Glutamatergic neuron (in vitro differentiated cells): ENCODE data around the gene PPP3R2. TPM values are rescaled to one million over a fixed set of nuclear protein-coding genes. Genes with fewer than 3 reads are reported as not detected.

Experiments used
- DNase-seq: peaks from one replicate; pipeline ENCODE4 v3.0.0; 2022
- H3K27ac Mint-ChIP-seq: one replicate; pipeline ENCODE4 v1.8.0; 2020; ENCODE audit warnings: mild to moderate bottlenecking, mixed read lengths, inconsistent platforms; ENCODE audit not compliant: unreplicated experiment
- H3K27me3 Mint-ChIP-seq: one replicate; pipeline ENCODE4 v1.8.0; 2020; ENCODE audit warnings: mild to moderate bottlenecking, moderate library complexity, mixed read lengths, inconsistent platforms; ENCODE audit not compliant: unreplicated experiment
- H3K36me3 Mint-ChIP-seq: one replicate; pipeline ENCODE4 v1.8.0; 2020; ENCODE audit warnings: mild to moderate bottlenecking, mixed read lengths, inconsistent platforms; ENCODE audit not compliant: unreplicated experiment
- H3K4me1 Mint-ChIP-seq: one replicate; pipeline ENCODE4 v1.8.0; 2020; ENCODE audit warnings: mild to moderate bottlenecking, low read depth, mixed read lengths, inconsistent platforms; ENCODE audit not compliant: unreplicated experiment
- H3K4me3 Mint-ChIP-seq: one replicate; pipeline ENCODE4 v1.8.0; 2020; ENCODE audit warnings: mild to moderate bottlenecking, mixed read lengths, inconsistent platforms; ENCODE audit not compliant: unreplicated experiment
- H3K9me3 Mint-ChIP-seq: one replicate; pipeline ENCODE4 v1.8.0; 2020; ENCODE audit warnings: mild to moderate bottlenecking, moderate library complexity, mixed read lengths, inconsistent platforms; ENCODE audit not compliant: unreplicated experiment
- CTCF ChIP-seq: fragments of 200-600 bp; sonication (generic); IDR thresholded peaks from one replicate; pipeline ENCODE4 v1.5.0; 2021; ENCODE audit not compliant: partially characterized antibody, unreplicated experiment
- total RNA-seq: library from RNA; stranded (reverse); fragmentation: NEBNext Ultra II Directional; extraction: Animal tissue kit (Norgen Biotek cat#: 25700); gene quantifications from one replicate; pipeline ENCODE4 v1.2.1, GENCODE V29; 2021; ENCODE audit not compliant: unreplicated experiment

PPP3R2 gene
- total RNA-seq, 1 donor from 2014 or later: not detected

GRCh38 chr9:101626295-101626694, 31.5 kb upstream of the PPP3R2 start:
- peaks cover 14% of the 10 kb centered on the region for H3K4me1 Mint-ChIP-seq
- H3K27me3 Mint-ChIP-seq: no peaks in the 10 kb centered on the region
- H3K9me3 Mint-ChIP-seq: no peaks in the 10 kb centered on the region
- H3K36me3 Mint-ChIP-seq: no peaks in the 10 kb centered on the region
- DNase-seq: no peak
- no peak for TF ChIP-seq CTCF
- no peak overlapping the region for H3K27ac Mint-ChIP-seq
- H3K4me3 Mint-ChIP-seq: no peak overlapping the region

GRCh38 chr9:101625876-101626275, 31.1 kb upstream of the PPP3R2 start:
- no peaks in the 10 kb centered on the region for H3K27me3 Mint-ChIP-seq
- TF ChIP-seq CTCF: no peak
- H3K27ac Mint-ChIP-seq: no peak overlapping the region
- H3K4me1 Mint-ChIP-seq: peaks cover 14% of the 10 kb centered on the region
- no peaks in the 10 kb centered on the region for H3K9me3 Mint-ChIP-seq
- no peaks in the 10 kb centered on the region for H3K36me3 Mint-ChIP-seq
- DNase-seq: no peak
- no peak overlapping the region for H3K4me3 Mint-ChIP-seq

- no peak overlapping the region for H3K27ac Mint-ChIP-seq
Measured at GRCh38 chr9:101620452-101620851, 25.7 kb upstream of the PPP3R2 start.

GRCh38 chr9:101618698-101619097, 23.9 kb upstream of the PPP3R2 start:
- TF ChIP-seq CTCF: no peak
- H3K27ac Mint-ChIP-seq: no peak overlapping the region
- no peak overlapping the region for H3K4me3 Mint-ChIP-seq
- no peaks in the 10 kb centered on the region for H3K36me3 Mint-ChIP-seq
- no peak for DNase-seq
- peaks cover 7% of the 10 kb centered on the region for H3K4me1 Mint-ChIP-seq
- H3K27me3 Mint-ChIP-seq: no peaks in the 10 kb centered on the region
- no peaks in the 10 kb centered on the region for H3K9me3 Mint-ChIP-seq

More at GRCh38 chr9:101620452-101620851, 25.7 kb upstream of the PPP3R2 start:
- Mint-ChIP-seq H3K4me3 (no peak overlapping the region), H3K4me1 (peaks cover 7% of the 10 kb centered on the region), H3K27me3 (no peaks in the 10 kb centered on the region), H3K9me3 (no peaks in the 10 kb centered on the region), H3K36me3 (no peaks in the 10 kb centered on the region)
- TF ChIP-seq CTCF: no peak
- no peak for DNase-seq

GRCh38 chr9:101605547-101605946, 10.8 kb upstream of the PPP3R2 start:
- Mint-ChIP-seq H3K27ac (no peak overlapping the region), H3K4me1 (peaks cover 6% of the 10 kb centered on the region), H3K9me3 (peaks cover 1% of the 10 kb centered on the region), H3K36me3 (no peaks in the 10 kb centered on the region), H3K4me3 (no peak overlapping the region), H3K27me3 (no peaks in the 10 kb centered on the region)
- no peak for TF ChIP-seq CTCF
- DNase-seq: no peak
